Lung (tissue), 12 donors: ENCODE measurements around the gene PROSER2. TPM values are rescaled to one million over a fixed set of nuclear protein-coding genes. Genes with fewer than 3 reads are reported as not detected.

Experiments used
- ATAC-seq: fragments of 200-7000 bp; cut with Tn5 transposase; one replicate; pipeline ENCODE4 v1.9.1; 2020; ENCODE audit warnings: moderate number of reproducible peaks; ENCODE audit not compliant: insufficient read depth, low FRiP score
- DNase-seq, 3 donors: peaks; one replicate each; pipeline ENCODE4 v3.0.0-alpha.2; 2013 to 2017
- H3K27ac ChIP-seq, 2 donors: one replicate each; pipeline ENCODE4 v1.5.1; 2013; ENCODE audit warnings: mild to moderate bottlenecking in 2 of 2, moderate library complexity in 2 of 2, control low read depth in 1 of 2, inconsistent platforms in 1 of 2, low read depth in 1 of 2, low read length in 1 of 2
- H3K27me3 ChIP-seq, 3 donors: one replicate each; pipeline ENCODE4 v1.5.1; 2013; ENCODE audit warnings: low read length in 2 of 3; ENCODE audit not compliant: control insufficient read depth in 3 of 3, insufficient read depth in 3 of 3
- H3K36me3 ChIP-seq, 4 donors: one replicate each; pipeline ENCODE4 v1.5.1; 2013; ENCODE audit warnings: low read length in 4 of 4, mild to moderate bottlenecking in 1 of 4, moderate library complexity in 1 of 4; ENCODE audit not compliant: control insufficient read depth in 4 of 4, insufficient read depth in 4 of 4
- H3K4me1 ChIP-seq, 5 donors: one replicate each; pipeline ENCODE4 v1.5.1; 2013; ENCODE audit warnings: low read length in 5 of 5, mild to moderate bottlenecking in 2 of 5, moderate library complexity in 1 of 5; ENCODE audit not compliant: control insufficient read depth in 5 of 5, insufficient read depth in 5 of 5
- H3K4me3 ChIP-seq: one replicate; pipeline ENCODE4 v1.5.1; 2013; ENCODE audit warnings: mild to moderate bottlenecking, control low read depth, moderate library complexity
- H3K9ac ChIP-seq, 2 donors: one replicate each; pipeline ENCODE4 v1.5.1; 2013; ENCODE audit warnings: low read length in 2 of 2, control low read depth in 1 of 2; ENCODE audit not compliant: insufficient read depth in 1 of 2
- H3K9me3 ChIP-seq, 4 donors: one replicate each; pipeline ENCODE4 v1.5.1; 2013; ENCODE audit warnings: low read length in 3 of 4, mild to moderate bottlenecking in 1 of 4, moderate library complexity in 1 of 4; ENCODE audit not compliant: control insufficient read depth in 4 of 4, insufficient read depth in 3 of 4
- CTCF ChIP-seq: IDR thresholded peaks from 2 replicates; pipeline ENCODE4 v1.5.1; 2012; ENCODE audit warnings: mild to moderate bottlenecking; ENCODE audit errors: control extremely low read depth, extremely low read depth
- WGBS, 2 donors: extraction: QIAGEN DNeasy Blood & Tissue Kit; methylation state at CpG; one replicate each; pipeline ENCODE4 v1.1.7; 2013; 5-methylcytosine and 5-hydroxymethylcytosine counted together
- polyA plus RNA-seq, 2 donors: library from polyadenylated mRNA; stranded (reverse); fragments of 200-250 nt; gene quantifications; one replicate each; pipeline ENCODE4 v1.2.1, GENCODE V29; 2013
- total RNA-seq, 2 donors: library from RNA; depleted of rRNA in 1 of 2; stranded (reverse); fragments of >200 nt in 1 of 2; gene quantifications; one replicate each; pipeline ENCODE4 v1.2.1, GENCODE V29; 2014 to 2021
- donor health status: control.
- donor health status: control.
- donor health status: Bipolar disorder and iron deficiency.
- donor health status: healthy.
- donor health status: DM: yes; HTN: yes; CAD: no.

PROSER2 gene
- total and polyA plus RNA-seq, 4 donors, result 8.2 to 23.9 (median 10.3) TPM

- H3K27ac ChIP-seq, result peak overlapping the region in 1 of 2 donors; percentile 91
- H3K27me3 ChIP-seq, result no peaks in the 10 kb centered on the region
- H3K4me3 ChIP-seq, result no peak overlapping the region
- H3K9ac ChIP-seq, result no peak overlapping the region
- H3K4me1 ChIP-seq, result peaks cover 0 to 24% (median 16%) of the 10 kb centered on the region in 5 donors
- peaks cover 0 to 5% (median 0%) of the 10 kb centered on the region in 4 donors for H3K36me3 ChIP-seq
- no peaks in the 10 kb centered on the region for H3K9me3 ChIP-seq
- no peak for TF ChIP-seq CTCF
- ATAC-seq (peak; percentile 44), DNase-seq (peak; percentile 71 to 79 (median 76))
- WGBS, 2 donors, result 33 to 36% methylated on average over 20 of the region's 20 CpGs
These were observed 51.7 kb downstream of the PROSER2 start for GRCh38 chr10:11874568-11875493.

- H3K27ac ChIP-seq, result peak overlapping the region in 1 of 2 donors; percentile 91
- ATAC-seq, result peak; percentile 84
These were observed 52.5 kb downstream of the PROSER2 start for GRCh38 chr10:11875494-11876281.

GRCh38 chr10:11876324-11876723 lies 53.2 kb downstream of the PROSER2 start:
- Histone ChIP-seq H3K9ac (peak overlapping the region in 1 of 2 donors; percentile 11), H3K27ac (peak overlapping the region in 1 of 2 donors; percentile 82)
- 81 to 88% methylated on average over 6 of the region's 6 CpGs for WGBS, 2 donors

More at GRCh38 chr10:11875494-11876281, 52.5 kb downstream of the PROSER2 start:
- WGBS, 2 donors, result 49 to 73% methylated on average over 17 of the region's 17 CpGs
- Histone ChIP-seq H3K27me3 (no peaks in the 10 kb centered on the region), H3K9ac (no peak overlapping the region), H3K36me3 (no peaks in the 10 kb centered on the region), H3K9me3 (no peaks in the 10 kb centered on the region), H3K4me3 (no peak overlapping the region), H3K4me1 (peaks cover 0 to 20% (median 16%) of the 10 kb centered on the region in 5 donors)
- TF ChIP-seq CTCF, result no peak
- DNase-seq, result peak; percentile 69 to 79 (median 76)

More at GRCh38 chr10:11876324-11876723, 53.2 kb downstream of the PROSER2 start:
- H3K9me3 ChIP-seq, result no peaks in the 10 kb centered on the region
- no peaks in the 10 kb centered on the region for H3K27me3 ChIP-seq
- H3K36me3 ChIP-seq, result no peaks in the 10 kb centered on the region
- H3K4me1 ChIP-seq, result peaks cover 0 to 20% (median 16%) of the 10 kb centered on the region in 5 donors
- DNase-seq (no peak), ATAC-seq (no peak)
- no peak for TF ChIP-seq CTCF
- no peak overlapping the region for H3K4me3 ChIP-seq
